ENCODE measurements around the gene MPDZ.

Gene MPDZ

DNA sequence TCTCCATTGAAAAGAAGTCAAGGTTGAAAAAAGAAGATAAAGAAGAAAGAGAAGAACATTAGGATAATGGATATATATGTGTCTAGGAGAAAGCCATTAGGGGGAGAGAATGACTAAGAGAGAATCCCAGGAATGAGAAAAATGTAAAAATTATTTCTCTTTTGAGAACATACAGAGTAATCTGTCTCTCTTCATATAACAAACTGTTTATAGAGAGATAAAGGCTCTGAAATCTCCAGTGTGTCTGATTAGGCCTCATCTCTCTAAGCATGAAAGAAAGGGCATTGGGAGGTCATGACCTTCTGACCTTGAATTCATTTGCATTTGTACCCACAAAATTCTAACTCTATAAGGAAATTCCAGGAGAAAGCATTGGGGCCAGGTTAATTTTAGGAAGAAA is 3.5 kb upstream of the MPDZ start:
- Histone ChIP-seq H3K36me3 (ENCODE audit: control insufficient read depth, insufficient read depth, low read length) (no peaks in the 10 kb centered on the region), H3K27ac (ENCODE audit: insufficient read depth, low read depth, low read length, poor library complexity, severe bottlenecking) (no peak overlapping the region), H3K4me1 (ENCODE audit: control insufficient read depth, insufficient read depth, low read length) (peaks cover 14% of the 10 kb centered on the region), H3K27me3 (ENCODE audit: control insufficient read depth, insufficient read depth, low read length, poor library complexity, severe bottlenecking) (no peaks in the 10 kb centered on the region), H3K9me3 (ENCODE audit: control insufficient read depth, low read length) (no peaks in the 10 kb centered on the region), H3K4me3 (ENCODE audit: insufficient read depth, low read depth, low read length) (no peak overlapping the region)

DNA sequence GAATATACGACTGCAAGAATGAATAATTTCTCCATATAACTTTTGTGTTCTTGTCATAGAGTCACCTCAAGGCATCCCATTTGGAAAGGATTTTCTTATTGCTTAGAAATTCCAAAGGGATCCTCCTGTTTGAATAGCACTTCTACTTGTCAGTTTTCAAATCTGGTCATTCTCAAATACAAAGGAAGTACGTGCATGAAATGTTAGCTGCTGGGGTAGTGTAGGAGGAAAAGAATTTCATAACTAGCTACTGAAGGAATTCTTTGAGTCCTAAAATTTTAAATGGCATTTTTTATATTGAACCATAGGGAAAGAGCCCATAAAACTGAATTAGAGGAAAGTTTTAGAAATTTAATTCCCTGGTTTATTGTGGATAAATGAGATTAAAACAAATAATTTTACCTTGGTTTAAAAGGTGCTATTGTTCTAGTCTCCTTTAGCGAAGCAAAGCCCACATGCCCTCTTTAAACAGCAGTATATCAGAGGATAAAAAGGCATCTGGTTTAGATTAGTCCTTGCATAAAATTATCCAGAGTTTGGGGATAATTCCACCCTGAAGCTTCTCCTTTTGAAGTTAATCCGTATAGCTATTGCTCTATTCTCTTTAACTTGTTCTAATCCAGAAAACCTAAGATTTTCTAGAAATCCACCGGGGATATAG is 2.0 kb upstream of the MPDZ start:
- H3K27me3 ChIP-seq (ENCODE audit: control insufficient read depth, insufficient read depth, low read length, poor library complexity, severe bottlenecking), result no peaks in the 10 kb centered on the region
- 89 to 98% methylated on average over 3 to 4 of the region's 5 CpGs for WGBS, 2 experiments
- H3K4me1 ChIP-seq (ENCODE audit: control insufficient read depth, insufficient read depth, low read length), result peaks cover 18% of the 10 kb centered on the region
- H3K4me3 ChIP-seq (ENCODE audit: insufficient read depth, low read depth, low read length), result no peak overlapping the region
- no peaks in the 10 kb centered on the region for H3K36me3 ChIP-seq (ENCODE audit: control insufficient read depth, insufficient read depth, low read length)
- H3K9me3 ChIP-seq (ENCODE audit: control insufficient read depth, low read length), result no peaks in the 10 kb centered on the region
- H3K27ac ChIP-seq (ENCODE audit: insufficient read depth, low read depth, low read length, poor library complexity, severe bottlenecking), result no peak overlapping the region

DNA sequence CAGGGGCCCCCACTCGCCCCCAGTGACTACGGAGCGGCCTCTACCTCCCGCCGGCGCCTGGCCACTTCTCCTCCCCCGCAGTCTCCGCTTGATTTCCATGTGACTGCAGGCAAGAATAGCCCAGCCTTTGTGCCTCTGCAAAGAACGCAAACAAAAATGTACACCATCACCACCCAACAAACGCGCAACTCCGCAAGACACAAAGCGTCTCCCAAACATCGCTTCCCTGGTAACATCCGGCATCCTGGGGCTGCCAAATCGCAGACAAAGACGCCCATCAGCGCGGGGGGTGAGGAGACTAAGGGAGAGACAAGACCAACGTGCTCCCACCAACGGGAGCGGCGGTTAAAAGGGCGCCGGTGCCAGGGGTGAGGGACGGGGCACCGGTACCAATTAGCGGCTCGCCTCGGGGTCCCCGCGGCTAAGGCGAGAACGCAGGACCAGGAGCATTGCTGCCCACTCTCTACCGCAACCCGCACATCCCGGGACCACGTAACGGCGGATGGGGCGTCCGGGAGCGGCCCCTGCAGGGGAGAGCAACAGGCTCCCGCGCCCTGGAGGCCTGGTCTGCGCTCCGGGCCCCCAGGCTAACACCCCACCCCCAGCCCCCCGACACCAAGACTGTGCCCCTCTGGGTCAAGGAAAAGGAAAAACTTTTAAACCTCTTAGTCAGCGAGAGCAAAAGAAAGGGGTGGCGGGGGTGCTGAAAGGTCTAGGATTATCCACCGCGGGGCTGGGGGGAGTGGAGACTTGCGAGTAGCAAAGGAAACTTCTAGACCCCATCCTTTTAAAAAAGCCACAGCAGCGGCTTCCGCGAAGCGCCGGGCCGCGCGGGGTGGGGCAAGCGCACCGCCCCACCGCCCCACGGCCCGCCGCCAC is 885 bp downstream of the MPDZ start:
- Histone ChIP-seq H3K36me3 (ENCODE audit: control insufficient read depth, insufficient read depth, low read length) (no peaks in the 10 kb centered on the region), H3K27ac (ENCODE audit: insufficient read depth, low read depth, low read length, poor library complexity, severe bottlenecking) (peak overlapping the region; percentile 87), H3K27me3 (ENCODE audit: control insufficient read depth, insufficient read depth, low read length, poor library complexity, severe bottlenecking) (no peaks in the 10 kb centered on the region), H3K9me3 (ENCODE audit: control insufficient read depth, low read length) (no peaks in the 10 kb centered on the region), H3K4me3 (ENCODE audit: insufficient read depth, low read depth, low read length) (peak overlapping the region; percentile 73), H3K4me1 (ENCODE audit: control insufficient read depth, insufficient read depth, low read length) (peaks cover 27% of the 10 kb centered on the region)
- WGBS, 2 experiments, result 0% methylated on average over 52 to 53 of the region's 67 CpGs

- Histone ChIP-seq H3K27ac (ENCODE audit: insufficient read depth, low read depth, low read length, poor library complexity, severe bottlenecking) (peak overlapping the region; percentile 87), H3K9me3 (ENCODE audit: control insufficient read depth, low read length) (no peaks in the 10 kb centered on the region), H3K4me1 (ENCODE audit: control insufficient read depth, insufficient read depth, low read length) (peaks cover 27% of the 10 kb centered on the region), H3K4me3 (ENCODE audit: insufficient read depth, low read depth, low read length) (peak overlapping the region; percentile 73), H3K27me3 (ENCODE audit: control insufficient read depth, insufficient read depth, low read length, poor library complexity, severe bottlenecking) (no peaks in the 10 kb centered on the region), H3K36me3 (ENCODE audit: control insufficient read depth, insufficient read depth, low read length) (no peaks in the 10 kb centered on the region)
- WGBS, 2 experiments, result 12 to 21% methylated on average over 9 to 10 of the region's 10 CpGs
Measured at GRCh38 chr9:13278023-13278367, 1.5 kb downstream of the MPDZ start.

- WGBS, 2 experiments, result 73 to 88% methylated on average over 4 of the region's 4 CpGs
- Histone ChIP-seq H3K27ac (ENCODE audit: insufficient read depth, low read depth, low read length, poor library complexity, severe bottlenecking) (no peak overlapping the region), H3K36me3 (ENCODE audit: control insufficient read depth, insufficient read depth, low read length) (no peaks in the 10 kb centered on the region), H3K9me3 (ENCODE audit: control insufficient read depth, low read length) (no peaks in the 10 kb centered on the region), H3K27me3 (ENCODE audit: control insufficient read depth, insufficient read depth, low read length, poor library complexity, severe bottlenecking) (no peaks in the 10 kb centered on the region), H3K4me1 (ENCODE audit: control insufficient read depth, insufficient read depth, low read length) (peaks cover 13% of the 10 kb centered on the region), H3K4me3 (ENCODE audit: insufficient read depth, low read depth, low read length) (no peak overlapping the region)
Measured at GRCh38 chr9:13274886-13275641, 4.4 kb downstream of the MPDZ start.

GRCh38 chr9:13270734-13271133 is 8.8 kb downstream of the MPDZ start:
- H3K4me3 ChIP-seq (ENCODE audit: insufficient read depth, low read depth, low read length), result no peak overlapping the region
- no peaks in the 10 kb centered on the region for H3K27me3 ChIP-seq (ENCODE audit: control insufficient read depth, insufficient read depth, low read length, poor library complexity, severe bottlenecking)
- no peaks in the 10 kb centered on the region for H3K36me3 ChIP-seq (ENCODE audit: control insufficient read depth, insufficient read depth, low read length)
- no peak overlapping the region for H3K27ac ChIP-seq (ENCODE audit: insufficient read depth, low read depth, low read length, poor library complexity, severe bottlenecking)
- H3K4me1 ChIP-seq (ENCODE audit: control insufficient read depth, insufficient read depth, low read length), result peaks cover 30% of the 10 kb centered on the region
- WGBS, 2 experiments, result 92 to 100% methylated on average over 1 of the region's 1 CpG
- H3K9me3 ChIP-seq (ENCODE audit: control insufficient read depth, low read length), result no peaks in the 10 kb centered on the region

DNA sequence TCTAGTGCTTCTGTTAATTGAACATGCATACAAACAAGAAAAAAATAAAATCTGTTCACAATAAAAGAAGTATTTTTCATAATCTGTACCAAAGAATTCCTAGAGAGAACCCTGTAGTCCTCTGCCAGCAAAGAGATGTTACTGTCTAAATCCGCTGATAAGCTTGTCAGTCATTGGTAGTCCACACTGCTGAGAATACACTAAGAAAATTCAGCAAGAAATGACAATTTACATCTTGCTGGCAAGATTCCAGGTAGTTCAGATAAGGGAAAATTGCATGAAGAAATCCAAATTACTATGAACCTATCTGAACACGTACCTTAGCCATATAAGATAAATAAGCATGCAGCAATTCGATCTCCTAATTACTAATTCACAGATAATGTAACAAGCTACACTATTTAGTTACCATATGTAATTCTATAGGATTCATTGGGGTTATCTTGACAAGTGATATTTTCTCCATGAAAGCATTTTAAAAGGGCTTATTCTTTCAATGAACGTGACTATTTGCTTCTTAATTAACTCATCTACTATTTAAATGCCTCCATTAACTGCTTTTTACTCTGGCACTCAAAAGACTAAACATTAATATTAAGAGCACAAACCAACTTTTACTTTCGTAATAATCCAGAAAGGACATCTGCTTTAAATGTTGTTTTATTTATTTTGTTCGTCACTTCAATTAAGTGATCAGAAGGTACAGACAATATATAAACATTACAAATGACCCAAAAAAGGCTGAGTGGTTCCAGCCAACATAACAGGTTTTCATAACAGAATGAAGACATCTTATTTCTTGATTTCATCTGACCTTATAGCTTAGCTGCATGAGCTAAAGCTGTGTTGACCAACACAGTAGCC is 9.7 kb downstream of the MPDZ start:
- WGBS, 2 experiments, result 92 to 97% methylated on average over 3 to 4 of the region's 6 CpGs
- H3K27me3 ChIP-seq (ENCODE audit: control insufficient read depth, insufficient read depth, low read length, poor library complexity, severe bottlenecking), result no peaks in the 10 kb centered on the region
- peaks cover 26% of the 10 kb centered on the region for H3K4me1 ChIP-seq (ENCODE audit: control insufficient read depth, insufficient read depth, low read length)
- no peak overlapping the region for H3K4me3 ChIP-seq (ENCODE audit: insufficient read depth, low read depth, low read length)
- no peak overlapping the region for H3K27ac ChIP-seq (ENCODE audit: insufficient read depth, low read depth, low read length, poor library complexity, severe bottlenecking)
- no peaks in the 10 kb centered on the region for H3K36me3 ChIP-seq (ENCODE audit: control insufficient read depth, insufficient read depth, low read length)
- no peaks in the 10 kb centered on the region for H3K9me3 ChIP-seq (ENCODE audit: control insufficient read depth, low read length)

DNA sequence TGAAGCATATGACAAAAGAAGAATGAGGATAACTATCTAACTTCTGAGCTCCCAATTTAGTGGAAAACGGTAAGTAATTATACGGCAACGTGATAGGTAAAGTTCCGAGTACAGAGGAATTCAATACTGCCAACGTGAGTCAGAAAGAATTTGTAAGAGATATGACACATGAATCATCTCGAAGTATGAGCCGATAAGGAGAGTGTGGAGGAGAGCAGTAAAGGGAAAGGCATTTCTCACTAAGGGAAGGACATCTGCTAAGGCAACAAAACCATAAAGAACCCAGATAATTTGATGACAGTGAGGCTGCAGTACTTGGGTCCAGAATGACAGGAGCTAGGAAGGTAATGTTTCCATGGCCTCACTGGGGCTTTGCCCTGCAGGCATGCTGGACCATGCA is 11.0 kb downstream of the MPDZ start:
- no peak overlapping the region for H3K27ac ChIP-seq (ENCODE audit: insufficient read depth, low read depth, low read length, poor library complexity, severe bottlenecking)
- no peaks in the 10 kb centered on the region for H3K36me3 ChIP-seq (ENCODE audit: control insufficient read depth, insufficient read depth, low read length)
- peaks cover 25% of the 10 kb centered on the region for H3K4me1 ChIP-seq (ENCODE audit: control insufficient read depth, insufficient read depth, low read length)
- 90 to 94% methylated on average over 7 of the region's 7 CpGs for WGBS, 2 experiments
- H3K4me3 ChIP-seq (ENCODE audit: insufficient read depth, low read depth, low read length), result no peak overlapping the region
- H3K27me3 ChIP-seq (ENCODE audit: control insufficient read depth, insufficient read depth, low read length, poor library complexity, severe bottlenecking), result no peaks in the 10 kb centered on the region
- H3K9me3 ChIP-seq (ENCODE audit: control insufficient read depth, low read length), result no peaks in the 10 kb centered on the region

DNA sequence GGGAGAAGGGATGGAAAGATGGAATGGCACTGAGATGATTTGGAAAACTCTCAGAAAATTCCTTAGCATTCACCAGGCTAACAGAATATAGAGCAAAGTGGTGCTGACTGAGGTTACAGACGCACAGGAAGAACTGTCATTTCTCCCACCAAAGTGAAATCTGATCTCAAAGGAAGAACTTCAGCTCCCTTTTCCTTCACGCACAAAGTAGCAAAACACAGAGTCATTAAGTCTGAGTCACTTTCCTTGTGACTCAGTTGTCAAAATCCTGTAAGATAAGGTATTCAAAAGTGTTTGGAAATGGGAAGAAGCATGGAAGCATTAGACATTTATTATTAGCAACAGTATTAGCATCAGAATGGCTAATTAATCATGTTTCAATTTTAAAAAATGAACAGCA is 11.7 kb downstream of the MPDZ start:
- H3K36me3 ChIP-seq (ENCODE audit: control insufficient read depth, insufficient read depth, low read length), result no peaks in the 10 kb centered on the region
- H3K9me3 ChIP-seq (ENCODE audit: control insufficient read depth, low read length), result no peaks in the 10 kb centered on the region
- no peak overlapping the region for H3K27ac ChIP-seq (ENCODE audit: insufficient read depth, low read depth, low read length, poor library complexity, severe bottlenecking)
- no peak overlapping the region for H3K4me3 ChIP-seq (ENCODE audit: insufficient read depth, low read depth, low read length)
- WGBS, 2 experiments, result 38 to 54% methylated on average over 2 of the region's 2 CpGs
- H3K4me1 ChIP-seq (ENCODE audit: control insufficient read depth, insufficient read depth, low read length), result peaks cover 25% of the 10 kb centered on the region
- H3K27me3 ChIP-seq (ENCODE audit: control insufficient read depth, insufficient read depth, low read length, poor library complexity, severe bottlenecking), result no peaks in the 10 kb centered on the region

All from ectodermal cell (in vitro differentiated cells).